Measurements from ENCODE around the gene SLC44A3. TPM values are rescaled to one million over a fixed set of nuclear protein-coding genes. Genes with fewer than 3 reads are reported as not detected.

Gene SLC44A3
- total and polyA plus RNA-seq, 2 of the 13 experiments (the other 11 are each of a cell fraction or from before 2014, with no cell fraction given), result 6.8 to 14.1 TPM

GRCh38 chr1:94807742-94808491 is 12.2 kb upstream of the SLC44A3 start (continued):
- TF ChIP-seq CBX5 (CRISPR knock-in tag; IDR thresholded peaks at IDR 0.05; ENCODE audit: borderline replicate concordance) (no peak), CEBPG (CRISPR knock-in tag; IDR thresholded peaks at IDR 0.05) (no peak; the same call in 1 of the 2 replicates), ZNF674 (CRISPR knock-in tag; IDR thresholded peaks at IDR 0.05; ENCODE audit: low read depth) (no peak), ZFP82 (CRISPR knock-in tag; IDR thresholded peaks at IDR 0.05; ENCODE audit: borderline replicate concordance) (no peak), DNMT1 (CRISPR knock-in tag; IDR thresholded peaks at IDR 0.05) (no peak), NCOA2 (CRISPR knock-in tag; IDR thresholded peaks at IDR 0.05) (peak; percentile 67; the same call in 1 of the 2 replicates), PPARG (CRISPR knock-in tag; conservative IDR thresholded peaks at IDR 0.05) (no peak; the same call in 1 of the 2 replicates), RFX1 (IDR thresholded peaks at IDR 0.05) (no peak), EZH2 (conservative IDR thresholded peaks at IDR 0.05; ENCODE audit: low read depth, low read length) (no peak), ZFP1 (CRISPR knock-in tag; IDR thresholded peaks at IDR 0.05) (no peak), JARID2 (CRISPR knock-in tag; IDR thresholded peaks at IDR 0.05; ENCODE audit: insufficient replicate concordance) (no peak), THAP8 (CRISPR knock-in tag; IDR thresholded peaks at IDR 0.05; ENCODE audit: borderline replicate concordance) (no peak), KDM2A (CRISPR knock-in tag; IDR thresholded peaks at IDR 0.05; ENCODE audit: borderline replicate concordance, low read depth) (no peak), EEA1 (CRISPR knock-in tag; IDR thresholded peaks at IDR 0.05; ENCODE audit: borderline replicate concordance) (no peak), ZNF644 (CRISPR knock-in tag; IDR thresholded peaks at IDR 0.05; ENCODE audit: low read depth) (no peak), ZC3H4 (CRISPR knock-in tag; IDR thresholded peaks at IDR 0.05; ENCODE audit: borderline replicate concordance) (no peak), TAF1 (CRISPR knock-in tag; IDR thresholded peaks at IDR 0.05) (no peak), ZNF296 (CRISPR knock-in tag; conservative IDR thresholded peaks at IDR 0.05) (no peak), CREBL2 (CRISPR knock-in tag; IDR thresholded peaks at IDR 0.05; ENCODE audit: borderline replicate concordance) (no peak), HMGXB4 (CRISPR knock-in tag; IDR thresholded peaks at IDR 0.05; ENCODE audit: borderline replicate concordance in 1 of 2, low read depth in 1 of 2) (no peak), ZMAT3 (CRISPR knock-in tag; conservative IDR thresholded peaks at IDR 0.05) (no peak), KLF12 (CRISPR knock-in tag; IDR thresholded peaks at IDR 0.05; ENCODE audit: borderline replicate concordance) (no peak), ZNF20 (CRISPR knock-in tag; IDR thresholded peaks at IDR 0.05) (no peak), SIN3A (IDR thresholded peaks at IDR 0.05; ENCODE audit: borderline replicate concordance, low read depth, low read length) (no peak), ZNF432 (CRISPR knock-in tag; IDR thresholded peaks at IDR 0.05; ENCODE audit: borderline replicate concordance) (no peak), ZNF598 (CRISPR knock-in tag; IDR thresholded peaks at IDR 0.05; ENCODE audit: borderline replicate concordance) (no peak)

Measured in HepG2 (cell line).